SK-N-MC (cell line): ENCODE results near the gene LAMB4.

Experiments
- EZH2 ChIP-seq: fragments of 200-600 bp; sonication (generic); IDR thresholded peaks from one replicate; pipeline ENCODE4 v1.6.1; 2017; ENCODE audit warnings: antibody characterized with exemption
- POLR2AphosphoS5 ChIP-seq: IDR thresholded peaks from 2 replicates; pipeline ENCODE4 v1.6.1; 2012; ENCODE audit warnings: mild to moderate bottlenecking, low read depth, low read length, borderline replicate concordance

DNA sequence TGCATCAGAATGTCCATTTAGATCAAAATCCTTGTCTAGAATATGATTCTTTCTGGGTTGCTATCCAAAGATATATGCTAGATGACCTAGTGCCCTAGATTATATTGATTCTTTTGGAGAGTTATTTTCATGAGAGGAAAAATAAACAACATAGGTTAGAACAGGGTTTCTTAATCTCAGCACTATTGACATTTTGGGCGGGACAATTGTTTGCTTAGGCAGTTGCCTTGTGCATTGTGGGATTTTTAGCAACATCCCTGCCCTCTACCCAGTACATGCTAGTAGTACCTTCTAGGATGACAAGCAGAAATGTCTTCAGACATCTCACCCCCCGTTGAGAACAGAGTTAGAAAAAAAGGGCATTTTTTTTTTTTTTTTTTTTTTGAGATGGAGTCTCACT, 102.0 kb downstream of the LAMB4 start:
- no peak for TF ChIP-seq EZH2
- TF ChIP-seq POLR2AphosphoS5, result no peak
